GM12865 (cell line): Measurements from ENCODE around the gene ING3.
"Not testable (repeated sequence)": the region's sequence is repeated elsewhere in the genome, so short reads cannot be mapped to it uniquely, and the experiment has no call there.

Experiments
- DNase-seq: peaks from one replicate; pipeline ENCODE4 v3.0.0; 2010; ENCODE audit warnings: low read depth
- H3K4me3 ChIP-seq: 2 replicates; pipeline ENCODE4 v1.5.1; 2011; ENCODE audit warnings: mild to moderate bottlenecking, low read depth, low read length, control low read depth
- CTCF ChIP-seq: IDR thresholded peaks from 2 replicates; pipeline ENCODE4 v1.5.1; 2011; ENCODE audit warnings: low read length, control low read depth, low read depth, inconsistent platforms; ENCODE audit not compliant: insufficient read depth; ENCODE audit errors: missing control alignments

Gene ING3

GRCh38 chr7:121002048-121002756 lies 51.6 kb downstream of the ING3 start:
- no peak for DNase-seq
- TF ChIP-seq CTCF: no peak
- H3K4me3 ChIP-seq: no peak overlapping the region

- TF ChIP-seq CTCF: no peak
- no peak overlapping the region for H3K4me3 ChIP-seq
- no peak for DNase-seq
Measured at GRCh38 chr7:121002757-121003200, 52.2 kb downstream of the ING3 start.

GRCh38 chr7:121003986-121004685 lies 53.6 kb downstream of the ING3 start:
- DNase-seq: no peak
- H3K4me3 ChIP-seq: no peak overlapping the region
- no peak for TF ChIP-seq CTCF

DNA sequence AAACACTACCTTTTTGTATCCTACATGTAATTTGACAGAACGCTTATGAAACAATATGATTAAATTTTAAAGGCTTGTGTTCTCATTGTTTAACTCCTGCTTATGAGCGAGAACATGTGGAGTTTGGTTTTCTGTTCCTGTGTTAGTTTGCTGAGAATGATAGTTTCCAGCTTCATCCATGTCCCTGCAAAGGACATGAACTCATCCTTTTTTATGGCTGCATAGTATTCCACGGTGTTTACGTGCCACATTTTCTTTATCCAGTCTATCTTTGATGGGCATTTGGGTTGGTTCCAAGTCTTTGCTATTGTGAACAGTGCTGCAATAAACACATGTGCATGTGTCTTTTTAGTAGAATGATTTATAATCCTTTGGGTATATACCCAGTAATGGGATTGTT lies 54.5 kb downstream of the ING3 start:
- DNase-seq, H3K4me3 ChIP-seq: not testable (repeated sequence)

DNA sequence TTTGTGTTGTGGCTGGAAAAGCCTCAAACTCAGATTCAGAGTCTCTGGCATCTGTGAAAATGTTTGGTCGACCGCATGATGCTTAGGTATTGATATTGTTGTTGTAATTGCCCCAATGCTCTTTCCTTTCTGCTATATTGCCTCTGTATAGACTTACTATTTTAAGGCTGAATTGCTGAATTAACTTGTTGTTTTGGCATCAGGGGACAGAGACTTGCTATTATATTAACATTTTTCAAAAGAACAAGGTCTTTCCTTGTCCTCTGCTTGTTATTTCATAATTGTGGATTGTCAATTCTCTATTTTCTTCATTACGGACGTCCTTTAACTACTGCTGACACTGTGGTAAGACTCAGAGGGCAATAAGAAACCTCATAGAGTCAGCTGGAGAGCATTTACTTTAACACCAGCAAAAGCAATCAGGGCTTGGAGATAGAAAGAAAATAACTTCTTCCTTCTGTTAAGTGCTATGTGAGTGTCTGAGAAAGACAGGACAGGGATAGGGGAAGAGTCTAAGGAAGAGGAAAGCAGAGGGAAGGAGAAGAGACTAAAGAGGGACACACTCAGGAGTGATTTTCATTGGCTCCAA lies 55.5 kb downstream of the ING3 start:
- TF ChIP-seq CTCF: no peak
- H3K4me3 ChIP-seq: no peak overlapping the region
- DNase-seq: no peak

GRCh38 chr7:121006711-121007315 lies 56.2 kb downstream of the ING3 start:
- no peak for TF ChIP-seq CTCF
- no peak for DNase-seq
- no peak overlapping the region for H3K4me3 ChIP-seq

- no peak for DNase-seq
- no peak overlapping the region for H3K4me3 ChIP-seq
- no peak for TF ChIP-seq CTCF
Measured at GRCh38 chr7:121008816-121009215, 58.2 kb downstream of the ING3 start.
